Astrocyte of the spinal cord (primary cell): ENCODE data around the gene SERAC1.

ENCODE experiments used
- DNase-seq: peaks from one replicate; pipeline ENCODE4 v3.0.0; 2011; ENCODE audit warnings: low read depth, low spot score
- H3K4me3 ChIP-seq: 2 replicates; pipeline ENCODE4 v1.5.1; 2011; ENCODE audit warnings: low read depth, mild to moderate bottlenecking, low read length, moderate library complexity
- in situ Hi-C: cut with HindIII; loops from 2 replicates; pipeline ENCODE4 v1.10.0; 2017; ENCODE audit warnings: low sequenced_read_pairs
- TF ChIP-seq, protein P1 (sequence below): IDR thresholded peaks from 2 replicates; pipeline ENCODE4 v1.5.1; 2012; ENCODE audit warnings: low read depth, mild to moderate bottlenecking, low read length, inconsistent platforms

The SERAC1 gene

DNA sequence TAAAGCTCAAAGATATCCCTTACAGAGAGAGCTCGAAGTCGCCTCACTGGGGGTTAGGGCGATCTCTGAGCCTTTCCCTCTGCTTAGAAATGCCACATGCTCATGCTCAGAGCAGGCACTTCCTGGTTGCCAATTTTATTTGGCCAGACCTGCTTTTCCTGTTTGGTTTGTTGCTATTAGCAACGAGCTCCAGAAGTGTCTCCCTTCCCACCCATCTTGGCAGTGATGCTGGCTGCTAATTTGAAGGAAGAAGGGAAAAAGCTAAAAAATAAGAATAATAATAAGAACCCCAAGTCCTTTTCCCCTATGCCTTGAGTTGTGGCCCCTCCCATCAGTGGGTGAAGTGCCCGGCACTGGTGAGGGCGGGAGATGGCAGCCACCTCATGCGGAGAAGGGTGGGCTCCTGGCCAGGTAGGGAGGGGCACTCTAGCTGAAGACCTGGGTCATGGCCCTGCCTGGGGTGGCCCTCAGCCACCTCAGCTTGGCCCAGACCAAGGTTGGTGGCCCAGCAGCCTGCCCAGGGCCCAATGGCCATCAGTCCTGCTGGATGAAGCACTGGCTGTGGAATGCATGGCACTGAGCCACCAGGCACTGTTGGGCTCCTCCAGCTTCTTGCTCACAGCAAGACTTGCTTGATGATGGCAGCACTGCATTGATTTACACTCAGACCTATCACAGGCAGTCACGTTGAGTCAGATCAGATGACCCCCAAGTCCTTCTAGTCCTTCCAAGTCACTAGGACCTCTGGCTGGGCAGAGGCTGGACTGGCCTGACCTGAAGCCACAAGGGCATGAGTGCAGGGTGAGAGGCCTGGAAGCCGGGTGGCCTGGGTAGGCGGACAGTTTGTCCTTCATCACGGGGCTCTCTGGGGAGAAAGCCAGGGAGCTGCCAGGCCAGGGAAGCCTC, 107.4 kb downstream of the SERAC1 start:
- peak; percentile 92 for DNase-seq
- TF ChIP-seq, protein P1, sequence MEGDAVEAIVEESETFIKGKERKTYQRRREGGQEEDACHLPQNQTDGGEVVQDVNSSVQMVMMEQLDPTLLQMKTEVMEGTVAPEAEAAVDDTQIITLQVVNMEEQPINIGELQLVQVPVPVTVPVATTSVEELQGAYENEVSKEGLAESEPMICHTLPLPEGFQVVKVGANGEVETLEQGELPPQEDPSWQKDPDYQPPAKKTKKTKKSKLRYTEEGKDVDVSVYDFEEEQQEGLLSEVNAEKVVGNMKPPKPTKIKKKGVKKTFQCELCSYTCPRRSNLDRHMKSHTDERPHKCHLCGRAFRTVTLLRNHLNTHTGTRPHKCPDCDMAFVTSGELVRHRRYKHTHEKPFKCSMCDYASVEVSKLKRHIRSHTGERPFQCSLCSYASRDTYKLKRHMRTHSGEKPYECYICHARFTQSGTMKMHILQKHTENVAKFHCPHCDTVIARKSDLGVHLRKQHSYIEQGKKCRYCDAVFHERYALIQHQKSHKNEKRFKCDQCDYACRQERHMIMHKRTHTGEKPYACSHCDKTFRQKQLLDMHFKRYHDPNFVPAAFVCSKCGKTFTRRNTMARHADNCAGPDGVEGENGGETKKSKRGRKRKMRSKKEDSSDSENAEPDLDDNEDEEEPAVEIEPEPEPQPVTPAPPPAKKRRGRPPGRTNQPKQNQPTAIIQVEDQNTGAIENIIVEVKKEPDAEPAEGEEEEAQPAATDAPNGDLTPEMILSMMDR = no peak
- H3K4me3 ChIP-seq = no peak overlapping the region
- in situ Hi-C loops = no loop called here
